ENCODE data around the gene PRKG1.

DNA sequence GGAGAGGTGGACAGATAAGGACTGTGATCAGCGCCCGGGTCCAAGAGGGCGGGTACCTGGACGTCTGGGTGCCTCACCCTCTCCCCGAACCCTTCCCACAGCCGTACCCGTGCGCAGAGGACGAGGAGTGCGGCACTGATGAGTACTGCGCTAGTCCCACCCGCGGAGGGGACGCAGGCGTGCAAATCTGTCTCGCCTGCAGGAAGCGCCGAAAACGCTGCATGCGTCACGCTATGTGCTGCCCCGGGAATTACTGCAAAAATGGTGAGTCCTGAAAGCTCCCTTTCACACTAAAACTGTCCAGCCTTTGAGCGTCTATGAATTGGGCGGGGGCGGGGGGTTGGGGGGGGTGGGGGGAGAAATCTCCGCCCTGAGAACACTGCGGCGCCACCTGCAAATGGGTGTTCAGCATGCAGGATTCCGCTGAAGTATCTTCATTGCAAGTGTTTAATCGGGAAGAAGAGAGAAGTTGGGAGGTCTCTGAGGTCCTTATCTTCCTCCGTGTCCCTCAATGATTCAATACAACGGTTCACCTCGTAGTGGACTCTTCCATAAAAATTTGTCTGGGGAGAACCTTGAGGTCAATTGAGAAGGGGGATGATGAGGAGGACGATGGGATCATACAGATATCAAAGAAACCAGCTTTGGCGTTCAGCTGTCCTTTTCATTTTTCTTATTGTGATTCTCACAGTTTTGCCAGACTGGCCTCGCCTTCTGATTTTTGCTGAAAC lies 1240.7 kb downstream of the PRKG1 start:
- TF ChIP-seq, protein P1, sequence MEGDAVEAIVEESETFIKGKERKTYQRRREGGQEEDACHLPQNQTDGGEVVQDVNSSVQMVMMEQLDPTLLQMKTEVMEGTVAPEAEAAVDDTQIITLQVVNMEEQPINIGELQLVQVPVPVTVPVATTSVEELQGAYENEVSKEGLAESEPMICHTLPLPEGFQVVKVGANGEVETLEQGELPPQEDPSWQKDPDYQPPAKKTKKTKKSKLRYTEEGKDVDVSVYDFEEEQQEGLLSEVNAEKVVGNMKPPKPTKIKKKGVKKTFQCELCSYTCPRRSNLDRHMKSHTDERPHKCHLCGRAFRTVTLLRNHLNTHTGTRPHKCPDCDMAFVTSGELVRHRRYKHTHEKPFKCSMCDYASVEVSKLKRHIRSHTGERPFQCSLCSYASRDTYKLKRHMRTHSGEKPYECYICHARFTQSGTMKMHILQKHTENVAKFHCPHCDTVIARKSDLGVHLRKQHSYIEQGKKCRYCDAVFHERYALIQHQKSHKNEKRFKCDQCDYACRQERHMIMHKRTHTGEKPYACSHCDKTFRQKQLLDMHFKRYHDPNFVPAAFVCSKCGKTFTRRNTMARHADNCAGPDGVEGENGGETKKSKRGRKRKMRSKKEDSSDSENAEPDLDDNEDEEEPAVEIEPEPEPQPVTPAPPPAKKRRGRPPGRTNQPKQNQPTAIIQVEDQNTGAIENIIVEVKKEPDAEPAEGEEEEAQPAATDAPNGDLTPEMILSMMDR (IDR thresholded peaks at IDR 0.05), result no peak
- no peak for TF ChIP-seq POLR2A (IDR thresholded peaks at IDR 0.05)
